NCI-H2227 (cell line): ENCODE results near the gene LST1.
A peak's percentile ranks its signal among the peaks of the same experiment; 100 is the strongest.
"Not testable (repeated sequence)": the region's sequence is repeated elsewhere in the genome, so short reads cannot be mapped to it uniquely, and the experiment has no call there.

Experiments
- DNase-seq: peaks from one replicate; lab custom pipeline; 2025; ENCODE audit not compliant: unreplicated experiment; lab: John Stamatoyannopoulos, UW

The LST1 gene

DNA sequence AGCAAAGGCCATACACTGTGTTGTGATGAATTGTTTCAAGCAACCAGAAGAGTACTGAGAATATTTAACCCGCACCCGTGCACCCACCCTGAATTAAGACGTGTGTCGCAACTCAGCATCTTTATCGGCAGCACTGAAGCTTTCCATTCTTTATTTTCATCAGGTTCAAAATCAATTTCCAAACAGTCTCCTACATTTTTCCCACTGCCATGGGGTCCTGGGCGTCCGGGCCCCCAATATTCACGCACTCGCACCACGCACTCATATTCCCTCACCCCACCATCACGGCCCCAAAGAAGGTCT, 5.7 kb upstream of the LST1 start:
- no peak for DNase-seq

DNA sequence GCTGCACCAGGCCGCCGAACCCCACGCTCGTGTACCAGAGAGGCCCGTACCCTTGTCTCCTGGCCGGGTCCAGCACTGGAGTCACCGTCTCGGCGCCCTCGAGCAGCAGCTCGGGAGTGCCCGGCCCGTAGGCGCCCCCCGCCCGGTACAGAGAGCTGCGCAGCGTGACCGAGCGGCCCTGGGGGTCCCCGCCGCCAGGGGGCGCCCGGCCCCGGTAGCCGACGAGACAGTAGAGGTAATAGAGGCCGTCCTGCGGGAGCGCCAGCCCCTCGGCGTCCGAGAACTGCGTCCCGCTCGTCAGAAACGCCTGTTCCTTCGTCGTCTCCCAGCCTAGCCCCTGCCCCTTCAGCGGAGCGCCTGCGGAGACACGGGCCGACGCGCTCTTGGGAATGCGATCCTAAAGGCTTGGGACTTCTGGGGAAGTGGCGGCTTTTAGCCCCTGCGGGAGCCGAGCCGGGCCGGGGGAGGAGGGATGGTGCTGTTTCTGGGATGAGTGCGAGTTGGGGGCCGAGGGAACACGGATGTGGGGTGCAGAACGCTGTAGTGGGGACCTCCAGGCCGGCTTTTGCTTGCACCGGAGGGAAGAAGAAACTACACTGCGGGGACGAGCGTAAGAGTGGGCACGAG, 5.2 kb upstream of the LST1 start:
- peak; percentile 91 for DNase-seq

GRCh38 chr6:31581434-31582229, 4.4 kb upstream of the LST1 start:
- no peak for DNase-seq

GRCh38 chr6:31582230-31582643, 3.8 kb upstream of the LST1 start, which contains the start of gene LTB:
Gene LTB (minus strand): TSS chr6:31582424. CDS start chr6:31582417, 7 bp downstream.
- DNase-seq = no peak

DNA sequence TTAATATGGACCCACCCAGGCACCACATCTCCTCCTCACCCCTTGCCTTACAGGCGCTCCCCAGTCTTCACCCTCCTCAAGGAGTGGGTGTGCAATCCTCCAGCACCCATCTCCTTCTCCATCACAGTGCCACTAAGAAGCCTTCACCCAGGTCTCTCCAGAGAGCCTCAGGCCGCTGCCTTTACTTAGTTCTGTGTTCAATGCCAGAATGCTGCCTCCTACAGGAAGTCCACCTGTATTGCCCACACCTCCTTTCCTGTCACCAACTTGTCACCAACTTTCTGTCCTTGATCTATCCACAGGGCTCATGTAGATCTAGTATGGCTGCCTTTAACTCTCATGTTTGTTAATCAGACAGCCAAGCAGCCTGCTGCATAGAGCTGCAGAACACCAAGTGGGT, 586 bp upstream of the LST1 start:
- DNase-seq = no peak

DNA sequence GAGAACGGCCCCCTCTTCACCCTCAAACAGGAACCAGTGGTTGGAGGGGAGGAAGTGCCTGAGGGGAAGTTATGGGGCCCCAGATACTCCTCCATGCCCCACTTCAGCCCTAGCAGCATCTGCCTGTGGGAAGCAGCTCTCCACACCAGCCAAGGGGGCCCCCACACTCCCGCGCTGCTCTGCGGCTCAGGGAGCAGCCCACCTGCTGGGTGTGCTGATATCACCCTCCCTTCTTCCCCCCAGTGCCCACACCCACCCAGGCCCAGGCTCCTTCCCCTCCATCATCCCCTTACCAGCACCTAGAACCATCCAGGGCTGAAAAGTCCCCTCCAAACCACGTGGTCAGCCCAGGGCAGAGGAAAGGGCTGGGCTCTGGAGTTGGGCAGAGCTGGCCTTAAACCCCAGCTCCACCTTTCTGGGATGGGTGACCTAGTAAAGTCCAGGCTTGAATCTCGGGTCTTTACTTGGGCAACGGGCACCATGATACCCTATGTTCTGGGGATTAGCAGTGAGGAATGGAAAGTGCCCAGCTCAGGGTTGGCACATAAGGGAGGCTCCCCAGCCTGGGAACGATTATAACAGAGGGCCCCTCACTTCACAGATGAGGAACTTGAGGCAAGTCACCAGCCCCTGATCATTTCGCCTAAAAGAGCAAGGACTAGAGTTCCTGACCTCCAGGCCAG, 663 bp downstream of the LST1 start:
- no peak for DNase-seq

- no peak for DNase-seq
These were observed 2.0 kb downstream of the LST1 start for GRCh38 chr6:31587791-31588777.

DNA sequence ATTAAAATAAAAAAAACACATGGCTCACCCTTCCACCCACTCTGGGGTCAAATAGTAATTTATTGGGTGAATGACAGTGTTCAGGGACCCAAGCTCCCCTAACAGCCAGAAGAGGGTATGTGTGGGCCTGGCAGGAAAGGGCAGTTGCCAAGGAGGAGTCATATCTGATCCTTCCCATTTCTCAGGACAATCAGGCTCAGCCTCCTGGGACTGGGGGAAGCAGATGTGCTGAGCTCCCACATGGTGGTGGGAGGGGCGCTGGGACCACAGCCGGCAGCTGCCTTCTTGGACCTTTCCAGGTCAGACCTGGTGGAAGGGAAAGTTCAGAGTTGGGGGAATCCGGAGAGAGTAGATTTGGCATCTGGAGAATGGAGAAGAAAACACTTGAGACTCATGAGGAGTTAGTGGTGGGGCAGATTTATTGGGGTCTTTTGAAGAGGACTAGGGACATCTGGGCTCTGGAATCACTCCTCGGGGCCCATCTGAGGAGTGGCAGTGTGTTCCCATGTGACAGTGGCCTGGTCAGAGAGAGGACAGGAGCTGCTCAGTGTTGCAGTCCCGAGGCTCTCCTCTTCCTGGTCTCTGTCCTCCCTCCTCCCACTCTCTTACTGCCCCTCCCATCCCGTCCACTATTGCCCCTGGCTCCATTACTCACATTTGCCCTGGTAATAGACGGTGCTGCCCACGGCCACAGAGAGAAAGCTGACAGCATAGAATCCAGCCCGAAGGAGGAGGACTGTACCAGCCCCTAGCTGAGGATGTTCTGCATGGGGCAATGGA, 3.0 kb downstream of the LST1 start:
- DNase-seq = no peak

GRCh38 chr6:31590691-31591090, 4.6 kb downstream of the LST1 start:
- not testable (repeated sequence) for DNase-seq

- no peak for DNase-seq
These were observed 6.3 kb downstream of the LST1 start for GRCh38 chr6:31592396-31592771.

GRCh38 chr6:31597006-31597405, 10.9 kb downstream of the LST1 start:
- DNase-seq = peak; percentile 58

- no peak for DNase-seq
These were observed 21.2 kb downstream of the LST1 start for GRCh38 chr6:31607317-31607716.

DNA sequence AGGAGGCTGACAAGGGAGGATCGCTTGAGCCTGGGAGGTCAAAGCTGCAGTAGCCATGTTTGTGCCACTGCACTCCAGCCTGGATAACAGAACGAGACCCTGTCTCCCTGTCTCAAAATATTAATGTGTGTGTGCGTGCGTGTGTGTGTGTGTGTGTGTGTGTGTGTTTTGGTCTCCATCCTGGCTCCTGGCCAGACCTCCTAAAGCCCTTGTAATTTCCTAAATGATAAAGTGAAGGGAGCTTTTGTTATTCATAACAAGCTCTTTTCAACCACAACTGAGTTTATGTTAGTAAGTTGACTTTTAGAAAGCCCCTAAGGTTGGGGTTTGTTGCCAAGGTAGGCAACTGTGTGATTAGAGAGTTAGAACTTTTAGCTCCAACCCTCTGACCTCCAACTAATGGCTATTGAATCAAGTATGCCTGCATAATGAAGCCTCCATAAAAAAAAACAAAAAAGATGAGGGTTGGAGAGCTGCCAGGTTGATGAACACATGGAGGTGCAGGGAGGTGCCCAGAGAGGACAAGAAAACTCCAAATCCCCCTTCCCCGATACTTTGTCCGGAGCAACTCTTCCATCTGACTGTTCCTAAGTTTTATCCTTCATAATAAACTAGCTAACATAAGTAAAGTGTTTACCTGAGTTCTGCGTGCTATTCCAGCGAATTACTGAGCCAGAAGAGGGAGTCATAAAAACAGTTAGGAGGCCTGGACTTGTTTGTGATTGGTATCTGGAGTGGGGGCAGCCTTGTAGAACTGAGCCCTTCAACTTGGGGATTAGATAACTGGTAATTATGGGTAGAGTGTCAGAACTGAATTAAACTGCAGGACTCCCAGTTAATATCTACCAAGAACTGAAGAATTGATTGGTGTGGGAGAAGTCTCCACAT, 23.7 kb downstream of the LST1 start:
- peak; percentile 68 for DNase-seq

DNA sequence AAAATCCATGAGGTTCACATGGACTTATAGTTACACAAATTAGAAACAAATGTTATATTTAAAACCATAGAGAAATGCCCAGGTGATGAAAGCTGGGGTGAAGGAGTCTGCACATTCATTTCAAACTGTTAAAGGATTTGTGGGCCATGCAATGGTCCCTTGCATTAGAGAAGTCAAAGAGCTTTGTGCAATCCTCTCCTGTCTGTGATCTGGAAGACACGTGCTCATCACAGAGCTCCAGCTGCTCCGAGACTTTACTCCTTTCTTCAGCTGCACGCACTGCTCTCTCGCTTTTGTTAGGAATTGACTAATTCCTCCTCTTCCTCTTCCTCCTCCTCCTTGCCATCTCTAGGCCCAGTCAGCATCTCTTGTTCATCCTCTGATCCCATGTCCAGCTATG, 24.9 kb downstream of the LST1 start:
- DNase-seq = no peak

DNA sequence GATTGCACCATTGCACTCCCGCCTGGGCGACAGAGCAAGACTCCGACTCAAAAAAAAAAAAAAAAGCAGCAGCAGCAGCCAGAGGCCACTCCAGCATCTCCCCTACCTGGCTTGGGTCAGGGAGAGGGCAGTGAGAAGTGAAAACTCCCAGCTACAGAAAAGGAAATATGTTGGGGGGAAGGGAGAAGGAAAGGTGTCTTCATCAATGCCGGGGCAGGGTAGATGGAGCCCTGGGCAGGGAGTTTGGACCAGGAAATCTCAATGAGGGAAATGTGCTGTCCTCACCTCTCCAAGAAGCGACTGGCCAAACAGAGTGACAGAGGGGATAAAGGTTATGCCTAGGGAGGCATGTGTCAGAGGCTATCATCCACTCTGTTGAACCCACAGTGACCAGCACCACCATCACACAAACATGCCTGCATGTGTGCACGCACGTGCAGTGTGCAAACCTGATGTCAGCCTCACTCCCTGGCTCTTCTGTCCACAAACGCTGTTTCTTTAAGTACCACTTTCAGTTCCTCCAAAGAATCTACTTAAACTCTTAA, 28.1 kb downstream of the LST1 start:
- DNase-seq = no peak

- DNase-seq = no peak
These were observed 28.9 kb downstream of the LST1 start, which contains the start of gene AIF1 for GRCh38 chr6:31614684-31615578. Gene AIF1 (plus strand): TSS chr6:31615234. CDS start chr6:31615330, 96 bp downstream.

- DNase-seq = no peak
These were observed 29.7 kb downstream of the LST1 start for GRCh38 chr6:31615748-31616147.

GRCh38 chr6:31617010-31617409, 30.9 kb downstream of the LST1 start:
- no peak for DNase-seq
